Upper lobe of left lung (tissue), 4 donors: ENCODE measurements around the gene FAM118A.

Source experiments
- CTCF ChIP-seq, 6 experiments: fragments of 450-650 bp in 4 of 6; fragments of 200-600 bp in 2 of 6; sonication (generic) in 2 of 6; IDR thresholded peaks; one replicate each; pipeline ENCODE4 v1.5.1; 2016 to 2019; ENCODE audit warnings: antibody characterized with exemption in 6 of 6
- POLR2A ChIP-seq, 4 donors: fragments of 450-650 bp; IDR thresholded peaks; one replicate each; pipeline ENCODE4 v1.5.1; 2016 to 2017; ENCODE audit warnings: antibody characterized with exemption in 4 of 4, mild to moderate bottlenecking in 2 of 4

GRCh38 chr22:45381348-45381747, 71.6 kb downstream of the FAM118A start:
- no peak for TF ChIP-seq CTCF (IDR thresholded peaks at IDR 0.05)
- TF ChIP-seq POLR2A (IDR thresholded peaks at IDR 0.05): no peak
